Neural progenitor cell (in vitro differentiated cells): Measurements from ENCODE around the gene ARHGAP24.

Experiments
- EZH2 ChIP-seq: fragments of 200-600 bp; sonication (generic); IDR thresholded peaks from 2 replicates; pipeline ENCODE4 v1.6.1; 2017; ENCODE audit warnings: antibody characterized with exemption, mild to moderate bottlenecking, moderate library complexity
- TF ChIP-seq, protein P1 (sequence below): fragments of 200-600 bp; sonication (generic); IDR thresholded peaks from 2 replicates; pipeline ENCODE4 v1.5.1; 2017; ENCODE audit warnings: antibody characterized with exemption, mild to moderate bottlenecking

DNA sequence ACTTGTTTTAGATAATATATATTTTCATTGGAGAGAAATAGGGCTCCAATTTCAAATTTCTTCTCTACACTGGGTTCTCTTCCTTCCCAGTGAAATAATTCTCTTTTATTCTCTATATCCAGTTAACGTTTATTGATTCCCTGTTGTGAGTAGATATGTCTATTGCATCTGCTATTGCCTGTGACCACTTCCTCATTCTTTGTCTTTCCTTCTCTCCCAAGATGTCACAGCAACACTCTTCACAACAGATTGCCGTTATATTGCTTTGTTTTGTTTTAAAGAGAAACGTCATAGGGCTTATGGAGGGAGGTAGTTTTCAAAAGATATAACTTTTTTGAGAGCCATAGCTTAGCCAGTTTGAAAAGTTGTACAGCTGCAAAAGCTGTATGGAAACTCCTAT is 343.8 kb downstream of the ARHGAP24 start:
- TF ChIP-seq EZH2: no peak
- TF ChIP-seq, protein P1, sequence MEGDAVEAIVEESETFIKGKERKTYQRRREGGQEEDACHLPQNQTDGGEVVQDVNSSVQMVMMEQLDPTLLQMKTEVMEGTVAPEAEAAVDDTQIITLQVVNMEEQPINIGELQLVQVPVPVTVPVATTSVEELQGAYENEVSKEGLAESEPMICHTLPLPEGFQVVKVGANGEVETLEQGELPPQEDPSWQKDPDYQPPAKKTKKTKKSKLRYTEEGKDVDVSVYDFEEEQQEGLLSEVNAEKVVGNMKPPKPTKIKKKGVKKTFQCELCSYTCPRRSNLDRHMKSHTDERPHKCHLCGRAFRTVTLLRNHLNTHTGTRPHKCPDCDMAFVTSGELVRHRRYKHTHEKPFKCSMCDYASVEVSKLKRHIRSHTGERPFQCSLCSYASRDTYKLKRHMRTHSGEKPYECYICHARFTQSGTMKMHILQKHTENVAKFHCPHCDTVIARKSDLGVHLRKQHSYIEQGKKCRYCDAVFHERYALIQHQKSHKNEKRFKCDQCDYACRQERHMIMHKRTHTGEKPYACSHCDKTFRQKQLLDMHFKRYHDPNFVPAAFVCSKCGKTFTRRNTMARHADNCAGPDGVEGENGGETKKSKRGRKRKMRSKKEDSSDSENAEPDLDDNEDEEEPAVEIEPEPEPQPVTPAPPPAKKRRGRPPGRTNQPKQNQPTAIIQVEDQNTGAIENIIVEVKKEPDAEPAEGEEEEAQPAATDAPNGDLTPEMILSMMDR: no peak
